GM03348 (cell line): ENCODE data around the gene ADK.
A peak's percentile ranks its signal among the peaks of the same experiment; 100 is the strongest.
"Not testable (repeated sequence)": the region's sequence is repeated elsewhere in the genome, so short reads cannot be mapped to it uniquely, and the experiment has no call there.

Source experiments
- DNase-seq: peaks from one replicate; pipeline ENCODE4 v3.0.0; 2012; ENCODE audit warnings: low spot score

The ADK gene

DNA sequence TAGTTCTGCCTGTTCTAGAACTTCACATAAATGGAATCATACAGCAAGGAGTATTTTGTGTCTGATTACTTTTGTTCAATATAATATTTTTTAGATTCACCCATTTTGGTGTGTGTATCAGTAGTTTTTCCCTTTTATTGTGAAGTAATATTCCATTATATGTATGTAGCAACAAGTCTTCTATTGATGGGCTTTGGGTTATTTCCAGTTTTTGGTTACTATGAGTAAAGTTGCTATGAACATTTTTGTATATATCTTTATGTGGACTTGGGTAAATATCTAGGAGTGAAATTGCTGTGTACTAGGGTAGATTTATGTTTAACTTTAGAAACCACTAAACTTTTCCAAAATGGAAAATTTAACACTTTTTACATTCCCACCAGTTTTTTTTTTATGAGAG, 35.7 kb downstream of the ADK start:
- DNase-seq = no peak

DNA sequence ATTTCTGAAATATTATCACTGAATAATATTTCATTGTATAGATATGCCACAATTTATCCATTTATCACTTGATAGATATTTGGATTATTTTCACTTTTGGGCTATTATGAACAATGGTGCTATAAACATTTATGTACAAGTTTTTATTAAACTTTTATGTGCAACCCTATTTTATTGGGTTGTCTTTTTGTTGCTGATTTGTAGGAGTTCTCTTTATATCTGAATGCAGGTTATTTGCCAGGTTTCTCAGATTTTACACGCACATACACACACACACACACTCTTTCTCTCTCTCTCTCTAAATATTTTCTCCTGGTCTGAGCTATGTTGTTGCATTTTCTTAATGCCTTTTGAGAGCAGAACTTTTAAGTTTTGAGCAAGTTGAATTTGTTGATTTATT, 36.2 kb downstream of the ADK start:
- no peak for DNase-seq

DNA sequence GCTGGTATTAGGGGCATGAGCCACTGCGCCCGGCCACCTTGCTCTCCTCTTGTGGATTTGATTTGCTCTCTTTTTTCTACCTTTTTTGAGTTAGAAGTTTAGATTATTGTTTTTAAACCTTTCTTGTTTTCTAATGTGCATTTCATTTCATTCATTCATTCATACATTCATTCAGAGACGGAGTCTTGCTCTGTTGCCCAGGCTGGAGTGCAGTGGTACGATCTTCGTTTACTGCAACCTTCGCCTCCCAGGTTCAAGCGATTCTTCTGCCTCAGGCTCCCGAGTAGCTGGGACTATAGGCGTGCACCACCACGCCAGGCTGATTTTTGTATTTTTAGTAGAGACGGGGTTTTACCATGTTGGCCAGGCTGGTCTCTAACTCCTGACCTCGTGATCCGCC, 37.6 kb downstream of the ADK start:
- not testable (repeated sequence) for DNase-seq

DNA sequence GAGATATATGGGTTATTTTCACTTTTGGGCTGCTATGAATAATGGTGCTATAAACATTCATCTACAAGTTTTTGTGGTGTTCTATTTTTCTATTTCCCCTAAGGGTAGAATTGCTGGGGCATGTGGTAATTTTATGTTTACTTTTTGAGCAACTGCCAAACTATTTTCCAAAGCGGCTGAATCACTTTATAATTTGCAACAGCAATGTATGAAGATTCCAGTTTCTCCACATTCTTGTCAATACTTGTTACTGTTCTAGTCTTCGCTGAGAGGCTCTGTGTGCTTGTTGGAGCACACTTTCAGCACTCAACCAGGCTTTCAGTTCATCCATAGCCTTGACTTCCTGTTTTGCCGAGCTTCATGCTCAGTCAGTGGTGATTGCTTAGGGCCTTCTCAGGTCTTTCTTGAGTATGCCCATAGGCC, 39.0 kb downstream of the ADK start:
- peak; percentile 62 for DNase-seq

DNA sequence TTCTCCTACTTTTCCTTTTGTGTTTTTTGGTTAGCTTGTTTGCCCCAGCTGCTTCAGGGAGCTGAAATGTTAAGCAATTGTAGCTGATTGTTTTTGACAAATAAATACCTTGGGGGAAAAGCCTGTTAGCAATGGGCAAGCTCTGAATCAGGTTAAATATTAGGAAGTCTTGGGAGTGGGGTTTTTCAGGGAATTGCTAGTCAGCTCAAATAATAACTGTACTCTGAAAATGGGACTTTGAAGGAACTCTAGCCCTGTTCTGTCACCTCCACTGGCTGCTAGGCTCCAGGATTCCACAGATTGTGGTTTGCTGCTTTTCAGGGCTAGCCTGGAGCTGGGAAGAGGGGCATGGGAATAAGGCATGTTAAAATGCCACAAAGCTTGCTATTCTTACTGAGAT, 39.5 kb downstream of the ADK start:
- peak; percentile 29 for DNase-seq

DNA sequence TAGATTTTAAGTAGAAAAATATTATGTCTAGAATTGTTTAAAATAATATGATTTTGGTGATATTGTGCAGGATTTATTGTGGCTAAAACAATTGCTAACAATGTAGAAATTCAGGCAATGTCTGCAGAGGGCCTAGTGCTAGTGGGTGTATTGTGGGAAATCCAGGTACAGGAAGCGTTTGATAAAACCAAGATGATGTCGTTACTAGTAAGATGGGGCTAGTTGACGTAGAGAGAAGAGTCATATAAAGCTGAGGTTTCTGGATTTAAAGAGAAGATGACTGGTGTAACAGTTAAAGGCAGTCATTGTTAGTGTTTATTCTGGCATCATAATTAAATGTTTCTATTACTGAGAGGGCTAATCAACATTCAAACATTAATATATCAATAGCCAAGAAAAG, 43.5 kb downstream of the ADK start:
- DNase-seq = no peak

DNA sequence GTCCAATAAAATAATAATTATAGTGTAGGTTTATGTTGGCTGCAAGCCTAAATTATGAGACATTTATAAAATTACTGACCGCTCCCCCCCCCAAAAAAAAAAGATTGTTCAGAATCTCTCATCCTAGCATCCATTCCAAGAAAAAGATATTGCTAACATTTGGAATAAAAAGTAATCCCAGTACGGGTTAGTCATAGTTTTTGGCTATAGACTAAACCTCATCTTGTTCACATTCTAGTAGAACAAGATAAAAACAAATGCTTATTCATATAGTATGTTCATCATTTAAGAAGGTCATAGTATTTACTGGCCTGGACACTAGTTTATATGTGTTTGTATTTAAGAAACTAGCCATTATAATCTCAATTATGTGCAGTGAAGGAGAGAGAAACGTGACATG, 44.0 kb downstream of the ADK start:
- peak; percentile 34 for DNase-seq

DNA sequence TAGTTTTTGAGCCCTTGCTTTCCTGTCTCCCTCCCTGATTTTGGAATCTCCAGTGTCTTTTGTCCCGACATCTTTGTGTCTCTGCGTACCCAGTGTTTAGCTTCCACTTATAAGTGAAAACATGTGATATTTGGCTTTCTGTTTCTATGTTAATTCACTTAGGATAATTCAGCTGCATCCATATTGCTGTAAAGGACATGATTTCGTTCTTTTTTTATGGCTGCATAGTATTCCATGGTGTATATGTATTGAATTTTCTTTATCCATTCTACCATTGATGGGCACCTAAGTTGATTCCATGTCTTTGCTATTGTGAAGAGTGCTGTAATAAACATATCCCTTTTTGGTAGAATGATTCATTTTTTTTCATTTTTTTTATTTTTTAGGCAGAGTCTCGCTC, 48.3 kb downstream of the ADK start:
- DNase-seq = no peak

DNA sequence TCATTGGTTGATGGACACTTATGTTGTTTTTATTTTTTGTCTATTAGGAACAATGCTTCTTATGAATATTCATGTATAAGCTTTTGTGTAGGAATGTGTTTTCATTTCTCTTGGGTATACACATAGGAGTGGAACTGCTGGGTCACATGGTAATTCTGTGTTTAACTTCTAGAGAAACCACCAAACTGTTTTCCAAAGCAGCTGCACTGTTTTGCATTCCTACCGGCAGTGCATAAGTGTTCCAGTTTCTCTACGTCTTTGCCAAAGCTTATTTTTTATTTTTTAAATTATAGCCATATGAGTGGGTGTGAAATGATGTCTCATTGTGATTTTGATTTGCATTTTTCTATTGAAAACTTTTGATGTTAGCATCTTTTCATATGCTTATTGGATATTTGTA, 51.3 kb downstream of the ADK start:
- no peak for DNase-seq

DNA sequence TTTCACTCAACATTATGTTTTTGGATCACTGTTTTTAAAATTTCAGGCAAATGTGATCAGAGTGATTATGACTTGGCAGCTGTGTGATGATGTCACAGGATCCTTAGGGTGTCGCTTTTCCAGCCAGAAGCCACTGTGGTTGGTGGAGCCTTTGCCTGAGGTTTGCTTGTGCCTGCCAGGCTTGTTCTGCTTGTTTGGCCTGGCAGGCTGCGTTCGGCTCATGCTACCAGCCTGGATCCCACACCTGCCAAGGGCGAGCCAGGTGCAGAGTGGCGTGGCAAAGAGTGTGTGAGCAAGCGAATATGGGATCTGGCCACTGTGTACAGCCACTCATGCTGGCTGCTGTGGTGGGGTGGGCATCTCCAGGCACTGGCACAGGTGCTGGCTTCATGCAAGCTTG, 55.7 kb downstream of the ADK start:
- DNase-seq = no peak

DNA sequence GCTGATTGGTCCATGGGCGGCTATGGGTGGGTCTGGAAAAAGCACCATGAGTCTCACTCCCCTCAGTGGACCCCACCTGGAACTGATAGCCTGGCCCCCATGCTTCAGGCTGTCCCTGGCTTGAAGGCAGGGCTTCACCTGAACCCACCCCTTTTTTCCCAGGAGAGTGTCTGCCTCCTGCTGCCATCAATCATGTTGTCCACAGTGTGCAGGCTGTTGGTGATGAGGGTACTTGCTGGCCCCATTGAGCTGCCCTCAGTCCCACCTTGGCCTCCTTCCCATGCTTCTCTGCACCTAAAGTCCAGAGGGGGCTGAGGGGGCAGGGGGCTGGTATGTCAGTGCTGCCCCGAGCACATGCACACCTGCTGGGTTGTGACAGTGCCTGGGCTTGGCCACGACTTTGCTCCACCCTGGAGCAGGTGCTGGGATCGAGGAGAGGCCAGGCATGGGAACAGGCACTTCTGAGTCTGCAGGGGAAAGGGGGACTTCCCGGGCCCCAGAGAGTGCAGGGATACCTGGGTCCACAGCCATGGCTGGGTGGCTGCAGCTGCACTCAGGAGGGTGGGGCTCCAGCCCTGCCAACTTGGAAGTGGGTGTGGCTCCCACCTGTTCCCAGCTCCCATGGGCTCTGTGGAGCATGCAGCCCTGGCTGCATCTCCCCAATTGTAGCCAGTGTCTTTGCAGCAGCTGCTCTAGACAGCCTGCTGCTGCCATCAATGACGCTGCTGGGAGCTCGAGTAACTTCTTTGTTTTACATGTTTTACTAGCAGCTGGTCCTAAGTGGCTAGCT, 56.9 kb downstream of the ADK start:
- DNase-seq = no peak

DNA sequence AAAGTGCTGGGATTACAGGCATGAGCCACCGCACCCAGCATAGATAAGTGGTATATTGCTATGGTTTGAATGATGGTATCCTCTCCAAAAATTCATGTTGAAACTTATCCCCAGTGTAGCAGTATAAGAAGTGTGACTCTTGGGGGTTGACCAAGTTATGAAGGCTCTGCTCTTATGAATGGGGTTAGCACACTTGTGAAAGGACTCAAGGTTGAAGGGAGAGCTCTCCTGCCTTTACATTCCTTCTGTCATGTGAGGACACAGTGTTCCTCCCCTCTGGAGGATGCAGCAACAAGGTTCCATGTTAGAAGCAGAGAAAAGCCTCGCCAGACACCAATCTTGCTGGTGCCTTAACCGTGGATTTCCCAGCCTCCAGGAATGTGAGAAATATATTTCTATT, 58.0 kb downstream of the ADK start:
- DNase-seq = no peak

DNA sequence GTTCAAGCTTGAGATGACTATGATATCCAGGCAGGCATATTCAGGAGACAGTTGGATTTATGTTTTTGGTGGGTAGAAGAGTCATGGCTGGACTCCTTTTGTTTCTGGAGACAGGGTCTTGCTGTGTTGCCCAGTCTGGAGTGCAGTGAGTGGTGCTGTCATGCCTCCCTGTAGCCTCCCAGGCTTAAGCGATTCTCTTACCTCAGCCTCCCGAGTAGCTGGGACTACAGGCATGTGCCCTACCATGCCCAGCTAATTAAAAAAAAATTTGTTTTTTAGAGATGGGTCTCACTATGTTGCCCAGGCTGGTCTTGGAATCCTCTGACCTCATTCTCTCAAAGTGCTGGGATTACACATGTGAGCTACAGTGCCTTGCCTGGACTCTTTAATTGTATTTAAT, 62.0 kb downstream of the ADK start:
- no peak for DNase-seq

DNA sequence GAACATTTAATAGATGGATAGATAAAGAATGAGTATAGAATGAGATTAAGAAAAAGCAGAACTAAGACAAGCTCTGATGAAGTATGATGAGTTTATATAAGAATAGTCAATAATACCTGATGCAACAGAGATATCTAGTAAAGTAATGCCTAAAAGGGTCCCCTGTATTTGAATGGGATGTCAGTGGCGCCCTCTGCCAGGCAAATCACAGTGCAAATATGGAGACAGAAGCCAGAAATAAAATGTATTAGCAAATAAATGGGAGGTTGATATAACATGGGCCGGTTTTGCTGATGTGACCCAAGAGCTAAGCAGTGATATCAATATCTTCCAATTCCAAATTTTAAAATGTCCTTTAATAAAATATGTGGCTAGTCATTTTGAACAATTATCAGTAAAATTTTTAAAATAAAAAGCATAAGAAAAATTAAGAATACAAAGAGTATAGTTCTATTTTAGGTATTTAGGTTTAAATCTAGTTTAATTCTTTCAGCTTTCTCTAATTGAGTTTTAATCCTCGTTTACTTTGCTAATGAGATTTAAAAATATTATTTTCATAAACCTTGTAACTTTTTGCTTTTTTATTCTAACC, 62.6 kb downstream of the ADK start:
- DNase-seq = peak; percentile 67

DNA sequence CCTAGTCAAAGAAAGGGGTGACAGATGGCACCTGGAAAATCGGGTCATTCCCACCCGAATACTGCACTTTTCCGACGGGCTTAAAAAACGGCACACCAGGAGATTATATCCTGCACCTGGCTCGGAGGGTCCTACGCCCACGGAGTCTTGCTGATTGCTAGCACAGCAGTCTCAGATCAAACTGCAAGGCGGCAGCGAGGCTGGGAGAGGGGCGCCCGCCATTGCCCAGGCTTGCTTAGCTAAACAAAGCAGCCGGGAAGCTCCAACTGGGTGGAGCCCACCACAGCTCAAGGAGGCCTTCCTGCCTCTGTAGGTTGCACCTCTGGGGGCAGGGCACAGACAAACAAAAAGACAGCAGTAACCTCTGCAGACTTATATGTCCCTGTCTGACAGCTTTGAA, 66.1 kb downstream of the ADK start:
- DNase-seq = not testable (repeated sequence)

DNA sequence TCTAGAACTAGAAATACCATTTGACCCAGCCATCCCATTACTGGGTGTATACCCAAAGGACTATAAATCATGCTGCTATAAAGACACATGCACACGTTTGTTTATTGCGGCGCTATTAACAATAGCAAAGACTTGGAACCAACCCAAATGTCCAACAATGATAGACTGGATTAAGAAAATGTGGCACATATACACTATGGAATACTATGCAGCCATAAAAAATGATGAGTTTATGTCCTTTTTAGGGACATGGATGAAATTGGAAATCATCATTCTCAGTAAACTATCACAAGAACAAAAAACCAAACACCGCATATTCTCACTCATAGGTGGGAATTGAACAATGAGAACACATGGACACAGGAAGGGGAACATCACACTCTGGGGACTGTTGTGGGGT, 71.4 kb downstream of the ADK start:
- not testable (repeated sequence) for DNase-seq

DNA sequence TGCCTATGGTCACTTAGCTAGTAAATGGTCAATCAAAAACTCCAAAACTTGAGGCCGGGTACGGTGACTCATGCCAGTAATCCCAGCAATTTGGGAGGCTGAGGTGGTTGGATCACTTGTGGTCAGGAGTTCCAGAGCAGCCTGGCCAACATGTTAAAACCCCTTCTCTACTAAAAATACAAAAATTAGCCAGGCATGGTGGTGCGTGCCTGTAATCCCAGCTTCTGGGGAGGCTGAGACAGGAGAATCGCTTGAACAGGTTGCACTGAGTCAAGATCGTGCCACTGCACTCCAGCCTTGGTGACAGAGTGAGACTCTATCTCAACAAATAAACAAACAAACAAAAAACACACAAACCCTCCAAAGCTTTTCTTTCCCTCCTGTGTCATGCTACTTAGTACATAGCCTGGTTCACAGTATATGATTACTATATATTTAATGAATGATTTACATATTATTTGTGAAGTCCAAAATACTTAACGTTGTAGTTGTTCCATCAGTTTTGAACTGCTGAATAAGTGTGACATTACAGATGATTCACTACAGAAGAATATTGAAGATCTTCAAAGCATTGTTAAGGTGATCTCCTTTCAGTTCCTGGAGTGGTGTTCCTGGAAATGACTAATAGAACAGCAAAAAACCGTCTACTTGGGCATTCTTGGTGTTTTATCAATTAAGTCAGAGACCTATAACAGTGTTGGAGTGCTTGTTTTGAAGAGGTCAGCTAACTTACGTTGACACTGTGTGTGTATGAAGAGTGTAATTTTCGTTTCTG, 72.9 kb downstream of the ADK start:
- DNase-seq = peak; percentile 32

DNA sequence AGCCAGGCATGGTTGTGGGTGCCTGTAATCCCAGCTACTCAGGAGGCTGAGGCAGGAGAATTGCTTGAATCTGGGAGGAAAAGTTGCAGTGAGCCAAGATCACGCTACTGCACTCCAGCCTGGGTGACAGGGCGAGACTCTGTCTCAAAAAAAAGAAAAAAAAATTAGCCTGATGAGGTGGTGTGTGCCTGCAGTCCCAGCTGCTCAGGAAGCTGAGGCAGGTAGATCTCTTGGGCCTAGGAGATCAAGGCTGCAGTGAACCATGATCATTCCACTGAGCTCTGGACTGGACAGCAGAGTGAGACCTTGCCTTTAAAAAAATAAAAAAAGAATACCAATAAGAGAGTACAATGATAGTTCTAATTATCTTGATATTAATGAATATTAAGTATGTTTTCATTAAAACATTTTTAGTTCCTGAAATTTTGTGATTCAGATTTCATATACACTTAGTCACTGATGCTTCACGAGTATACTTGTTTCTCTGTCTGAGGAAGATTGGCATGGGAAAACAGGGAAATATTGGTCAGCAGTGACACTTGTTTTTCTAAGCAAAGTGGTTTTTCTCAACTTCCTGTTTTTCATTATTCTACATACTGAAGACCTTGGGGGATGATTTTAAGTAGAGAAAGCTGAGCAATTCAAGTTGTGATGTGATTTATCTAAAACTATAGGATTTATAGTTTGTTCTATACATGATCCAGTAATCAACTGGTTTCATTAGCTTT, 76.8 kb downstream of the ADK start:
- DNase-seq = peak; percentile 35

DNA sequence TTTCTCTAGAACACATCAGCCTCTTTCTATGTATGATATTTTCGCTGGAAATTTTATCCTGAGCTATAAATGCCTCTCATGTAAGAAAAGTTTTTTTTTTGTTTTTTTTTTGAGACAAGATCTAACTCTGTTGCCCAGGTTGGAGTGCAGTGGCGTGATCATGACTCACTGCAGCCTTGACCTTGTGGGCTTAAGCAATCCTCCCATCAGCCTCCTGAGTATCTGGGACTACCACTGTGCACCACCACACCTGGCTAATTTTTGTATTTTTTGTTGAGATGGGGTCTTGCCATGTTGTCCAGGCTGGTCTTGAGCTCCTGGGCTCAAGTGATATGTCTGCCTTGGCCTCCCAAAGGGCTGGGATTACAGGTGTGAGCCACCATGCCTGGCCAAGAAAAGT, 80.4 kb downstream of the ADK start:
- DNase-seq = no peak

DNA sequence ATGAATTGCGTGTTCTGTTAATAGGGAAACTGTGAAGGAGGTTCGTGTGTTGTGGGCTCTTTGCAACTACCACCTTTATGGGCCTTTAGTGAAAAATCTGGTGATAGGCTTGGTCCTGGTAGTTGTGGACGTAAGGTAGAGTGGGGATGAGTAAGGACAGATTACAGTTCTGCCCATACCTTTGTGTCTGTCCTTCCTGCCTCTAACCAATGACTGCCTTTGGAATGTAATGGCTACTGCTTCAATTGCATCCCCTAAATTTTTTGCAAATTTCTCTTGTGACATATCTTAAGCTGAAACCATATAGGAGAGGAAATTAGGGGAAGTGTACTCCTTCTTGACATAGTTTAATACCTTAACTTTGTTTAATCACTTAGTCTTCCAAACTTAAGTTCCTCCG, 82.3 kb downstream of the ADK start:
- DNase-seq = no peak

DNA sequence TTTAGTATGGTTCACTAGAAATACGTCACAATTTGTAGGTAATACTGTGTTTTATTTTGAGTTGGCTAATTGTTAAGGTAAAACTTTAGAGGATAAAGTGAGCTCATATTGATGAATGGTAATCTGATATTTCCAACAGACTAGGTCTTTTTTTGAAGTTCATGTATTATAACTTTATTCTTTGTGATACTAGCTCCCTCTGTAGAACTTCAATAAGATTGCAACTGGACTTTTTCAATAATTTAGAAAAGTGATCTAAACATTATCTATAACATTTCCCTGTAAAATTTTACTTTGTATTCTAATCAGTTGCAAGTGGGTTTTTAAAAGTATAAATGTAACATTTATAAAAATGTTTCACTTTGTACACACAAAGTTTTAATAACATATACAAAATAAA, 83.5 kb downstream of the ADK start:
- DNase-seq = peak; percentile 43

DNA sequence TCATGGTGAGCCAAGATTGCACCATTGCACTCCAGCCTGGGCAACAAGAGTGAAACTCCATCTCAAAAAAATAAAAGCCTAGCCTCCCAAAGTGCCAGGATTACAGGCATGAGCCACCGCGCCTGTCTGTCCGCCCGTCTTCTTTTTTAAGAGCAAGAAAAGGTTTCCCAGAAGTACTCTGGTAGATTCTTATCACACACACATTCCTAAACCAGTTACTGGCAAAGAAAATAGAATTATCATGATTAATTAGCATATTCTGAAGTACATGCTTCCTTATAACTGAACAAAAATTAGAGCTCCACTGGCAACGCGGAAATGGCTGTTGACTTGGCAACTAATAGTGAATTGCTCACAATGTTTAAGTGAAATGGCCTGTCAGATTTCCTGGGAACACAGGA, 87.0 kb downstream of the ADK start:
- no peak for DNase-seq

DNA sequence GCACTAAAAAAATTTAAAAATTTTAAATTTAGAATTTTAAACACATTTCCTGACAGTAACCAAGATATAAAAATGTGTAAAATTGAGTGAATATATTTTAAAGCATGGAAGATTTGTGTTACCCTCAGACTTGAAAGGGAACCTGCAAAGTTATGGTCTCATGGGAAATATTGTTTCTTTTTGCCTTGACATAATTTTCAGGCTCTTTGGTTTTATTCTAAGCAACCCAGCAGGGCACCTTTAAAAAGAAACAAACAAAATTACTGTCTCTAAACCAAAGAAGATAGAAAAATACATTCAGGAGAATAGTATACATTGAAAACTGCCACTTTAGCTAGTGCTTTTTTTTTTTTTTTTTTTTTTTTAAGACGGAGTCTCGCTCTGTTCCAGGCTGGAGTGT, 87.5 kb downstream of the ADK start:
- DNase-seq = no peak
